Esophagus (tissue), 2 donors: ENCODE measurements around the gene HDAC4. TPM values are rescaled to one million over a fixed set of nuclear protein-coding genes. Genes with fewer than 3 reads are reported as not detected.

Experiments used
- H3K27ac ChIP-seq, 2 donors: one replicate each; pipeline ENCODE4 v1.5.1; 2013; ENCODE audit warnings: low read depth in 2 of 2, mild to moderate bottlenecking in 2 of 2, inconsistent platforms in 1 of 2, low read length in 1 of 2, moderate library complexity in 1 of 2
- H3K27me3 ChIP-seq, 2 donors: one replicate each; pipeline ENCODE4 v1.6.1; 2013; ENCODE audit warnings: low read length in 2 of 2, control low read depth in 1 of 2, mild to moderate bottlenecking in 1 of 2; ENCODE audit not compliant: insufficient read depth in 2 of 2, control insufficient read depth in 1 of 2
- H3K36me3 ChIP-seq, 2 donors: one replicate each; pipeline ENCODE4 v1.6.1; 2013; ENCODE audit warnings: low read length in 1 of 2; ENCODE audit not compliant: control insufficient read depth in 2 of 2, insufficient read depth in 2 of 2
- H3K4me1 ChIP-seq, 2 donors: one replicate each; pipeline ENCODE4 v1.6.1; 2013; ENCODE audit warnings: low read length in 1 of 2; ENCODE audit not compliant: control insufficient read depth in 2 of 2, insufficient read depth in 2 of 2
- H3K4me3 ChIP-seq, 2 donors: one replicate each; pipeline ENCODE4 v1.5.1; 2013; ENCODE audit warnings: low read length in 2 of 2, mild to moderate bottlenecking in 2 of 2, low read depth in 1 of 2, moderate library complexity in 1 of 2
- H3K9me3 ChIP-seq, 2 donors: one replicate each; pipeline ENCODE4 v1.6.1; 2013; ENCODE audit warnings: mild to moderate bottlenecking in 2 of 2, low read depth in 1 of 2, low read length in 1 of 2, moderate library complexity in 1 of 2; ENCODE audit not compliant: control insufficient read depth in 2 of 2, insufficient read depth in 1 of 2
- WGBS, 2 donors: extraction: QIAGEN DNeasy Blood & Tissue Kit; methylation state at CpG; one replicate each; pipeline ENCODE4 v1.1.7; 2013; 5-methylcytosine and 5-hydroxymethylcytosine counted together
- polyA plus RNA-seq, 2 donors: library from polyadenylated mRNA; stranded (reverse); fragments of 200-250 nt; gene quantifications; one replicate each; pipeline ENCODE4 v1.2.3, GENCODE V29; 2013
- donor health status: healthy with polysubstance abuse.
- donor health status: Bipolar disorder and iron deficiency.

The HDAC4 gene
- polyA plus RNA-seq, 2 donors: 5.9 to 10.2 TPM

GRCh38 chr2:239399433-239399920, 1.3 kb downstream of the HDAC4 start:
- Histone ChIP-seq H3K27ac (peak overlapping the region; percentile 47 to 97), H3K9me3 (no peaks in the 10 kb centered on the region), H3K36me3 (peaks cover 0 to 3% of the 10 kb centered on the region in 2 donors), H3K27me3 (no peaks in the 10 kb centered on the region), H3K4me1 (peaks cover 3 to 6% of the 10 kb centered on the region in 2 donors), H3K4me3 (peak overlapping the region; percentile 36 to 86)
- 3 to 5% methylated on average over 8 of the region's 8 CpGs for WGBS, 2 donors

GRCh38 chr2:239398521-239398921, 2.3 kb downstream of the HDAC4 start:
- WGBS, 2 donors: 72 to 78% methylated on average over 10 of the region's 10 CpGs
- Histone ChIP-seq H3K27ac (no peak overlapping the region), H3K9me3 (no peaks in the 10 kb centered on the region), H3K4me1 (peaks cover 4 to 6% of the 10 kb centered on the region in 2 donors), H3K36me3 (peaks cover 0 to 3% of the 10 kb centered on the region in 2 donors), H3K4me3 (no peak overlapping the region), H3K27me3 (no peaks in the 10 kb centered on the region)

- Histone ChIP-seq H3K4me1 (peaks cover 6 to 9% of the 10 kb centered on the region in 2 donors), H3K4me3 (no peak overlapping the region), H3K9me3 (no peaks in the 10 kb centered on the region), H3K36me3 (peaks cover 0 to 3% of the 10 kb centered on the region in 2 donors), H3K27me3 (no peaks in the 10 kb centered on the region), H3K27ac (no peak overlapping the region)
- 84 to 87% methylated on average over 16 of the region's 16 CpGs for WGBS, 2 donors
Measured at GRCh38 chr2:239397931-239398471, 2.8 kb downstream of the HDAC4 start.

GRCh38 chr2:239396881-239397681, 3.7 kb downstream of the HDAC4 start:
- peaks cover 0 to 3% of the 10 kb centered on the region in 2 donors for H3K36me3 ChIP-seq
- H3K9me3 ChIP-seq: no peaks in the 10 kb centered on the region
- 71 to 78% methylated on average over 19 of the region's 19 CpGs for WGBS, 2 donors
- no peaks in the 10 kb centered on the region for H3K27me3 ChIP-seq
- peak overlapping the region in 1 of 2 donors; percentile 25 for H3K27ac ChIP-seq
- peaks cover 6 to 10% of the 10 kb centered on the region in 2 donors for H3K4me1 ChIP-seq
- no peak overlapping the region for H3K4me3 ChIP-seq

GRCh38 chr2:239395524-239395923, 5.3 kb downstream of the HDAC4 start:
- Histone ChIP-seq H3K27ac (no peak overlapping the region), H3K36me3 (peaks cover 0 to 9% of the 10 kb centered on the region in 2 donors), H3K27me3 (no peaks in the 10 kb centered on the region), H3K4me3 (no peak overlapping the region), H3K9me3 (no peaks in the 10 kb centered on the region), H3K4me1 (peaks cover 6 to 10% of the 10 kb centered on the region in 2 donors)
- WGBS, 2 donors: 73 to 74% methylated on average over 6 of the region's 6 CpGs

GRCh38 chr2:239394978-239395377, 5.8 kb downstream of the HDAC4 start:
- Histone ChIP-seq H3K27ac (no peak overlapping the region), H3K36me3 (peaks cover 0 to 9% of the 10 kb centered on the region in 2 donors), H3K4me3 (no peak overlapping the region), H3K27me3 (no peaks in the 10 kb centered on the region), H3K9me3 (no peaks in the 10 kb centered on the region), H3K4me1 (peaks cover 6 to 10% of the 10 kb centered on the region in 2 donors)
- WGBS, 2 donors: 83 to 85% methylated on average over 1 of the region's 1 CpG

GRCh38 chr2:239394346-239394945, 6.4 kb downstream of the HDAC4 start:
- Histone ChIP-seq H3K9me3 (peaks cover 0 to 2% of the 10 kb centered on the region in 2 donors), H3K4me1 (peaks cover 6 to 10% of the 10 kb centered on the region in 2 donors), H3K36me3 (peaks cover 0 to 9% of the 10 kb centered on the region in 2 donors), H3K27ac (no peak overlapping the region), H3K4me3 (no peak overlapping the region), H3K27me3 (no peaks in the 10 kb centered on the region)
- 84 to 90% methylated on average over 11 of the region's 11 CpGs for WGBS, 2 donors

- H3K27me3 ChIP-seq: no peaks in the 10 kb centered on the region
- peaks cover 0 to 9% of the 10 kb centered on the region in 2 donors for H3K36me3 ChIP-seq
- no peak overlapping the region for H3K27ac ChIP-seq
- peaks cover 6 to 10% of the 10 kb centered on the region in 2 donors for H3K4me1 ChIP-seq
- WGBS, 2 donors: 72 to 81% methylated on average over 3 of the region's 3 CpGs
- H3K9me3 ChIP-seq: peaks cover 0 to 3% of the 10 kb centered on the region in 2 donors
- no peak overlapping the region for H3K4me3 ChIP-seq
Measured at GRCh38 chr2:239393941-239394340, 6.9 kb downstream of the HDAC4 start.

GRCh38 chr2:239393388-239393940, 7.4 kb downstream of the HDAC4 start:
- peaks cover 0 to 3% of the 10 kb centered on the region in 2 donors for H3K9me3 ChIP-seq
- H3K36me3 ChIP-seq: peaks cover 0 to 9% of the 10 kb centered on the region in 2 donors
- H3K27me3 ChIP-seq: no peaks in the 10 kb centered on the region
- H3K4me1 ChIP-seq: peaks cover 4 to 10% of the 10 kb centered on the region in 2 donors
- WGBS, 2 donors: 46 to 50% methylated on average over 7 of the region's 7 CpGs
- H3K4me3 ChIP-seq: no peak overlapping the region
- H3K27ac ChIP-seq: no peak overlapping the region
